Posterior vena cava (tissue), 2 donors: Measurements from ENCODE around the gene NDST1. TPM values are rescaled to one million over a fixed set of nuclear protein-coding genes. Genes with fewer than 3 reads are reported as not detected.

ENCODE experiments used
- DNase-seq: peaks from one replicate; pipeline ENCODE4 v3.0.0-alpha.2; 2020; ENCODE audit warnings: low spot score
- intact Hi-C, 2 donors: fragments of 100-400 bp; cut with DNase I; formaldehyde crosslinking; loops; one replicate each; pipeline versions ENCODE4 v1.14.1 to v1.14.2; 2022 to 2023
- total RNA-seq, 2 donors: library from RNA; stranded (reverse); fragmentation: NEBNext Ultra II Directional; extraction: Animal tissue kit (Norgen Biotek cat#: 25700); gene quantifications; one replicate each; pipeline ENCODE4 v1.2.1, GENCODE V29; 2021
- donor health status: DM: yes; HTN: yes; CAD: no.
- donor health status: DM: yes; HTN: yes; CAD: no.

NDST1 gene
- total RNA-seq, 2 donors from 2014 or later: 57.9 to 68.8 TPM

DNA sequence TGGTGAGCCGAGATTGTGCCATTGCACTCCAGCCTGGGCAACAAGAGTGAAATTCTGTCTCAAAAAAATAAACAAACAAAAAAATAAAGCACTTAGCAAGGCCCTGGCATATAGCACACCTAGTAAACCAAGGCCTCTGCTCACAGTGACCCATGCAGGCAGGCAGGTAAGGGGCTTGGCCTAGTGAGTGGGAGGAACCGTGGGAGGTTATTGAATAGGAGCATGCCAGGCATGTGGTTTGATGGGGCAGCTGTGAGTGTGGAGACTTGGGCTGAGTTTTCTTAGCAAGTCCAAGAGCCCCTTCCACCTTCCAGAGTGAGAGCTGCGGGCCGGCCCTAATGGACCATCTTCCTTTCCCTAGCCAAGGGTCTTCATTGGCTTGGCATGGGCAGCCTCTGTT, 4.5 kb upstream of the NDST1 start:
- intact Hi-C loops: no loop called here
- DNase-seq: no peak

DNA sequence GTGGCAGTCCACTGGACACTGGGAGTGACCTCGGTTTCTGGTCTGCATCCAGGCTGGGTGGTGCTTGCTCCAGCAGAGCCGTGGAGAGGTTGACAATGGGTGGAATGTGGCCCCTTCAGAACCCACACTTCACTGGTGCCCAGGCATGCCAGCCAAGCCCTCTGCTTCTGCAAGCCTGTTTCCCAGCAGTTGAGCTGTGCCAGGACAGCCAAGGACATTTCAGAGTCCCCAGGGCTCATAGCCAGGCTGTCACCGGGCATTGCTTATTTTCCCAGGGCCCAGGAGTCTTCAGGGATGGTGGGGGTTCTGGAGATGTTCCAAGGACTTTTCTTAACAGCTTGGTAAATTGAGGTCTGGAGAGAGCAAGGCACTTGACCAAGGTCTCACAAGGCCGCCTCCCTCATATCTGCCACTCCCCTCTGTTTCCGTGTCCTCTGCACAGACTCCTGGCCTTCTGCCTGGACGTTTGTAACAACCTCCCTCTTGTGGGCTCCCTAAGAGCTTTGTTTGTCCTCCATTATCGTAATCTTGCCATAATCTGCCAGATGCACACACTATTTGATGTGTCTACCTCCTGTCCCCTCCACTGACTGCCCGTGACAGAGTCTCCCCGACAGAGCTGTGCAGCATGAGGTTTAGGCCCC, 3.8 kb upstream of the NDST1 start:
- no peak for DNase-seq
- intact Hi-C loops: no loop called here

DNA sequence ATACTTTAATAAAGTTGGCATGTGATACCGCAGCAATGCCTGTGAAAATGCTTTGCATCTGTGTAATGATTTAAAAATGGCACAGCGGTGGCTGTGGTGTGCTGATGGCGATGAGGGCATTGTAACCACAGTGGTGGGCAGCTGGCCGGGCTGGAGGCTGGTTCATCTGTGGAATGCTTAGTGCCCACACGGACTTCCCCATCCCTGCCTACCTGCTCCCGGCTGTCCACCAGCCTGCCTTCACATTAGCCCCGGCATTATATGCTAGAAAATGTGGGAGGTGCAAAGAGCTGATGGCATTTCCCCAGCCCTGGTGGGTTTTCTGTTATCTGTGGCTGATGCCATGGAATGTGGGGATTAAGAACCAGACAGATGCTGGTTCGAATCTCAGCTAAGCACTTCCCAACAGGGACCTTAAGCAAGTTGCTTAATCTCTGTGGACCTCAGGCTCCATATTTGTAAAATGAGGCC, 2.9 kb upstream of the NDST1 start:
- no peak for DNase-seq
- intact Hi-C loops: no loop called here

DNA sequence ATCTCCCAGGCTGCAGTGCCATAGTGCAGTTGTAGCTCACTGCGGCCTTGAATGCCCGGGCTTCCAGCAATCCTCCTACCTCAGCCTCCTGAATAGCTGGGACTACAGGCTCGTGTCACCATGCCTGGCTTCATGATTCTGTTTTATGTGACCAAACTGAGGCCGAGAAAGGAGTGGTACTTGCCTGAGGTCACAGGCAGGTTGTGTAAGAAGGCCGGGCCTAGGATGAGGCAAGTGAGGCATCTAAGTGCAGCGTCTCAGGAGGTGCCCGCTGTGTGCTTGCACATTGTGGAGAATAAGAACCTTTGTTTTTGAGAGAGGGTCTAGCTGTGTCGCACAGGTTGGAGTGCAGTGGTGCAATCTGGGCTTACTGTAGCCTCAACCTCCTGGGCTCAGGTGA, 2.1 kb upstream of the NDST1 start:
- intact Hi-C loops: no loop called here
- no peak for DNase-seq

DNA sequence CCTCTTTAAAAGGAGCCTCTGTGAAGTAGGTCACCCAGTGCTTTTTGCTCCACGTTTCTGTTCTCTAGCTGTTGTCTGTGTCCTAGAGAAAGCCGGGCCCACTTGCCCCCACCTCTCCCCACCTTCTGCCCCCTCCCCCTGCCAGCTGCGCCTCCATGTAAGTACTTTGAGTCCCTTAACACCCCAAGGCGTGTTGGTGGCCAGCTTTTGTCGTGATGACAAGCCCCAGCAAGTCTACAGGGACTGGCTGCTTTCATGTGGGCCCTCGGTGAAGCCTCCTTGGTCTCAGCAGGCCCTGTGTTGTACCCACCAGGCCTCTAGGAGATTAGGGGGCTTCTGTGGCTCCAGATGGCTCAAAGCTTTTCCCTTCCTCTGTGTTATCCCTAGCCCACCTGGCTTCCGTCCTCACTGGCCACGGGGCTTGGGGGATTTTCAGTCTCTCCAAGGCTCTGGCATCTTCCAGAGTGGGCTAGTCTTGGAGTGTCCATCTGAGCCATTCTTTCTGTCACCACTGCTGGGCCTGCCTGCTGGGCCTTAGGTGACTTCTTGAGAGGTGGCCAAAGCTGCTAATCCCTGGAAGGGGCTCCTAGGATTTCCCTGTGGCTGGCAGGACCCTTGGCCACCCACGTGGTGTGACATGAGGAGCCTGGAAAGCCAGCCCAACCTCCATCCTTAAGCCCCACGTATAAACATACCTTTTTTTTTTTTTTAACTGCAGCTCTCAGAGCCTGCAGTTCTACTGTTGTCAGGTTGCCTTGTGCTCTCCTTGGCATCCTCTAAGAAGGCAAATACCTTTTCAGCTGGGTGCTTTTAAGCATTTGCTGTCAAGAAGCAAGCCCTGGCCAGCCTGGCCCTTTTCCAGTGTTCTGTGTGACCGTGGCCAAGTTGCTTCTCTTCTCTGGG, 1.1 kb upstream of the NDST1 start:
- DNase-seq: no peak
- intact Hi-C loops: no loop called here

DNA sequence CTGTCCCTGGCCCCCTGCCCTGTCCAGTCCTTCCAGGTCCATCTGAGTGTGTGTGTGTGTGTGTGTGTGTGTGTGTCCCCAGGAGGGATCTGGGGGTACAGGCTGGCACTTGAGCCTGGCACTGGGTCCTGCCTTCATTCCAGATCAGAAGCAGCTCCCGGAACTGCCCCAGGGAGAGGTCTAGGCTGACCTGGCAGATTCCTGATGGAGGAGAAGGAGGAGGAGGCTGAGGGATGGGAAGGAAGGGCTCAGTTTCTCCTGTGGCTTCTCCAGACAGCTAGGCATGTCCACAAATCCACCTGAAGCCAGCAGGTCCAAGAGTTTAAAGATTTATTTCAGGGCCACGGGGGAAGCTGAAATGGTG, 328 bp downstream of the NDST1 start:
- no peak for DNase-seq
- intact Hi-C loops: no loop called here

DNA sequence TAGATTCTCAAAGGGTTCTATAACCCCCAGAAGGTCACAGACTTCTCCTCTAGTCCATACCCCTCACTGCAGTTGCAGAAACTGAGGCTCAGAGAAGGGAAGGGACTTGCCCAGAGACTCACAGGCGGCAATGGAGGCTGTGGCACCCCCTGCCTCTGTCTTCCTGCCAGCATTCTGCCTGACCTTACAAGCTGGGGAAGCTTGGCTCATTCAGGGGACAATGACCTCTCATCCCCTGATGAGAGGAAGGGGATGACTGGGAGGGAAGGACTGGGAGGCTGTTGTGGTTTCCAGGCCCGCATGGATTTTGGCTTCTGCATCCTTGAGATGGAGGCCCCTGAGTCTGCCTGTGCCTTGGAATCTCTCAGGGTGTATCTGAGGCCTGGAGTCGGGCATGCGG, 897 bp downstream of the NDST1 start:
- no peak for DNase-seq

DNA sequence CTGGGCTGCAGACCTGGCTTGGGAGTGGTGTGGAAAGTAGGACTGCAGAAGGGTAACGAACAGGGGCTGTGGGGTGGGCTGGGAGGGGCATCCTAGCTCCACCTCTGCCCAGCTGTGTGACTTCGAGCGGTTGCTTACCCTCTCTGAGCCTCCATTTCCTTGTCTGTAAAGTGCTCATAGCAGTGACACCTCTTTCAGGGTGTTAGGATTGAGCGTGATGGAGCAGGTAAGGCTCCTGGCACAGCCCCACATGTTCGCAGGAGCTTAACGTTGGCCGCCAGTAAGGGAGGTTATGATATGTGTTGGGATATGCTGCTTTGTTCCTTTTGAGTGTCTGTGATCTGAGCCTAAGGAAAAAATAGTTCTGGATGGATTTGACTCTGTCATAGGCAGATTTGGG, 2.1 kb downstream of the NDST1 start:
- DNase-seq: no peak
- intact Hi-C loops: no loop called here

More for the DNA sequence above, 897 bp downstream of the NDST1 start:
- intact Hi-C loops: no loop called here

DNA sequence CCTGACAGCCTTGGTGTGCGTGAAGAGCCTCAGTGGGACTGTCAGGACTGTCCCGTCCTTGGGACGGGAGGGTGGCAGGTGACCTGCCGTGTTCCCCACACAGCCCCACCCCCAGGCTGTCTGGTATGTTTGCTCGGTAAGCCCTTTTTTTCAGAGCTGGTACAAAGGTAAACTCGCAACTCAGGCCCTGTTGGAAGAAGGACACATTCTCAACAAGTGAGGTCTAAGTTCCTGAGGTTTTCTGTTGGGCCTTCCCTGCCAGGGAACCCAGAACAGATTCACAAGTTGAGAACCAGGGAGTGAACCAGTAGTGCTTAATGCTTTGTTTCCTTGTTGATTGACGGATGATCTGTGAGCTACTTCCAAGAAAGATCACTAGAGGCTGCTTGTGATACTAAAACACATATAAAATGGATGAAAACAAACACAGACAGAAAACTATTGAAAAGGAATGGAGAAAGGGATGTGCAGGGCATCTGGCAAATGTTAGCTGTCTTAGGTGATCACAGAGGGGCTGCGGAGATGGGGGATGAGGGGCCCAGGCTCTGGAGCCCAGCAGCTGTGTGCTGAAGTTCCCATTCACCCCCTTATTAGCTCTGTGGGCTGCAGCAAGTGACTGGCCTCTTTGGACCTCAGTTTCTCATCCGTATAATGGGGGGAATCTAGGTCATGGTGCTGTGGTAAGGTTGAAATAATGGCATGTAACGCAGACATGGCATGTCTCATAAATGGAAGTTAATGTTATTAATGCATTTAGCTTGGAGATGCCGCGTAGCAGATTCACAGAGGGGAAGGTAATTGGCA, 2.7 kb downstream of the NDST1 start:
- DNase-seq: no peak
- intact Hi-C loops: no loop called here

DNA sequence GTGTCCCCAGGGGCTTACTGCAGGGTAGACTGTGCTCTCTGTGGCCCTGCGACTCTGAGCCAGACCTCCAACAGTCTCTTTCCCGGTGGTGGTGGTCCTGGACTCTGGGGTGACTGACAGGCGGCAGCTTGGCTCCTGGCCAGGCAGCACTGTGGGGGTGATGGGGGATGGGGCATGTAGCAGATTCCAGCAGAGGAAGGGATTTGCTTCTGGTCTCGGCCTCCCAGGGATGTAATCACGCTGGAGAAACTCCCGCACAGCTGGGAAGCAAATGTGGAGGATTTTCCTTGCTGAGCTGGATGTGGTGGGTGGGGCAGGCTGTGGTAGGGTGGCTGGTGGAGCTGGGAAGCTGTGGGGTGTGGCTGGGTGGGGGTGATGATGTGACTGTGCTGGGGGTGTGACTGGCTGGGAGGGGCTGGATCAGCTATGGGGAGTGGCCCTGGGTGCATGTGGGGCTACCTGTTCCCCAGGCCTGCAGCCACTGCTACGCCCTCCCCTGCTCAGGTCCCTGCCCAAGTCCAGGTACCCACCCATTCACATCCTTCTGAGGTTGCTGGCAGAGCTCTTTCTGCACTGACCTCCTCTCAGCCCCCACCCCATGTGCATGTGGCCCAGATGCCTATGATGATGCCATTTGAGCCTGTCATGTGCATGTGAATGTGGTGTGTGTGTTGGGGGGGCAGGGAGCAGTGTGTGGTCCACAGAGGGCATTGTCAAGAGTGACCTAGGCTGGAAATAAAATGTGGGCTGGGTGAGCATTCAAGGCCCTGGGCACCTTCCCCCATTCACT, 3.8 kb downstream of the NDST1 start:
- DNase-seq: peak; percentile 89
- intact Hi-C loops: no loop called here

DNA sequence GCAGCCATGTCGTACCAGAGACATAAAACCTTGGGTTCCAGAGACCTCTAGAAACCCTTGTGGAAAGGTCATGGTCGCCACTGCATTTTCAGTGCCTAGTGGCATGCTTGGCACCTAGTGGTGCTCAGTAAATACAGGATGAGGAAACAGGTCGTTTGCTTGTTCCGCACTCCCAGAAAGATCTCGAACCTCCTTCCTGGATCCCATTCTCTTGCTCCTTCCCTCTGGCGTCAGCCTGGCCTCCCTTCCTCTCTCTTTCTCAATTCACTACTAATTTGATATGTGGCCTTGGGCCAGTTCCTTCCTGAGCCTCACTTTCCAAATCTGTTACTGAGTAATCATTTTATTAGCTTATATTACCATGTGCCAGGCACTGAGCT, 4.4 kb downstream of the NDST1 start:
- no peak for DNase-seq
- intact Hi-C loops: no loop called here

DNA sequence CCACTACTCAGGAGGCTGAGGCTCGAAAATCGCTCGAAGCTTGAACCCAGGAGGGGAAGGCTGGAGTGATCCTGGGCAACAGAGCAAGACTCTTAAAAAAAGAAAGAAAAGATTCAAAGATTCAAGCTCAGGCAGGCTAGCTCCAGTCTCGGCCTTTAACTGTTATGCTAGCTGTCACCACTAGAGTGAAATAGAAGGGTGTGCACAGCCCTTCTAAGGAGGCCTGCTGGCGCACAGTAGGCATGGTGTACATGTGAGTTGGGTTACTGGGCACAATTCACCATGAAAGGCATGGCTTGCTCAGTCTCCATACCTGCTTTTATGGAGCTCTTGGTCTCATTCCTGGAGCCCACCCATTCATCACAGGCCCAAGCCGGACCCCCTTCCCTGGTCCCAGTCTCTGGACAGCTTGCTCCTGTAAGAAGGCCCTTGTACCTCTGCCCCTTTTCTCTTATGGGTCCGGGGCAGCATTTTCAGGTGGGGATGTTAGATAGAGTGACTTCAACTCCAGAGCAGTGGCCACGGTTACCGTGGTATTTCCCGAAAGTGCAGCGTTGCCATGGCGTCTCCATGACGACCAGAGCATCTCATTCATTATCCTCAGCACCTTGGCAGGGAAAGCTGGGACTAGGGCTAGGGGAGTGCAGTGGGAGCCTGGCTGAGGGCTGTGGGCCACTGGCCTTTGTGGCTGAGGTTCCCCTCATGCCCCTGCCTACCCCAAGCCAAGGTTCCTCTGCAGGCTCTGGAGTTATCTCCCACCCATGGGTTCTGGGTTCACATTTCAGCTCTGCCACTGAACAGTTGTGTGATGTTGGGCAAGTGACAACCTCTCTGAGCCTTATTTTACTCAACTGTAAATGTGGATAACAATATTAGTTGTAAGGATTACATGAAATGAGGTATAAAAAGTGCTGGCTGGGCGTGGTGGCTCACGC, 5.7 kb downstream of the NDST1 start:
- DNase-seq: no peak
- intact Hi-C loops: no loop called here

DNA sequence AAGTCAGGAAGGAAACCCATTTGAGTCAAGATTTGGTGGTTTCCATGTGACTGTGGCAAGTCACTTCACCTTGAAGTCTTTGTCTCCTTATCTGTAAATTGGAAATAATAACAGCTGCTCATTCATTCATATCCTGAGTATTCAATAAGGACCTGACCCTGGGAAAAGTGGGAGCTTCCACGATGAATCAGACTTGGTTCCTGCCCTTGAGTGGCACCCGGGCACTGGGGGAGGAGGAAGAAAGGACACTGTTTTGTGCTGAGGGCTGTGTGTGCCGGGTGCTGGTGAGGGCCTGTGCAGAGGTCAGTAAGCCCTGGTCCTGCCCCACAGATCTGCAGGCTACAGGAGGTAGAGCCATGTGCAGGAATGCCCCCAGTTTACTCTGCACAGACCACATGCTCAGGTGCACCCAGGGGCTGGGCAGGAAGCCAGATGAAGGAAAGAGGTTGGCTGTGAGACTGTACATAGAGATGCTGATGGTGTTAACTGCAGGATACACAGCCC, 6.8 kb downstream of the NDST1 start:
- intact Hi-C loops: no loop called here
- DNase-seq: no peak

DNA sequence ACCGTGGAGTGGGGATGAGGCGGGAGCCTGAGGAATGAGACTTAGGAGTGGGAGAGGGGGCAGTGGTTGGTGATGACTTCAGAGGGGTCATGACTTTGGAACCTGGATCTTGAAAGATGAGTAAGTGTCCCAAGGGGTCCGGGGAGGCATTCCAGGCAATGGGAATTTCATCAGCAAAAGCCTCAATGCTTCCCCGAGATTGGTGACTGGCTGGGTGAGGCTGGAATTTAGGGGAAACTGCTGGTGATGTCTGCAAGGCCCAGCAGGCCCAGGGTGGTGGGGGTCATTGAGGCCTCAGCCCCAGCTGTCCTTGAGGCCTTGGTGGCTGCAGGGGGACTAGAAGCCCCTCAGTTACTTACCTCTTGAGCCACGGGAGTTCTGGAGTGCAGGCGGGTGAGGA, 7.5 kb downstream of the NDST1 start:
- peak; percentile 91 for DNase-seq

DNA sequence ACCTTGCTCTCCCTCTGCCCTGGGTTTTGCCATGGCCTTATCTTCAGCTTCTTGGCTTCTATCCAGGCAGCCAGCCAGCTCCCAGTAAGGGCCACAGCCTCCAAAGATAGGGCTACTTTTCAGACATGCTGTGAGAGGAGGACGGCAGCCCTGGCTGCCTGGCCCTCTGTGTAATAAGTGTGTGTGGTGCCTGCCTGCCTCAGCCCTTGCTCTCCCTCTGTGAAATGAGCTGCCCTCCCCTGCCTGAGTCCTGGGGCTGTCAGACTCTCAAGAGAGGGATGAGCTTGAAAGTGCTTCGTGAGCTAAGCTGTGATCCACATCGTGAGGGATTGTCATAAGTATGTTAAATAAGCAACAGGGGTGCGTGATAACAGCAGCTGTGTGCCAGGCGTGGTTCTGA, 8.1 kb downstream of the NDST1 start:
- intact Hi-C loops: no loop called here
- DNase-seq: no peak

More for the DNA sequence above, 7.5 kb downstream of the NDST1 start:
- intact Hi-C loops: no loop called here

DNA sequence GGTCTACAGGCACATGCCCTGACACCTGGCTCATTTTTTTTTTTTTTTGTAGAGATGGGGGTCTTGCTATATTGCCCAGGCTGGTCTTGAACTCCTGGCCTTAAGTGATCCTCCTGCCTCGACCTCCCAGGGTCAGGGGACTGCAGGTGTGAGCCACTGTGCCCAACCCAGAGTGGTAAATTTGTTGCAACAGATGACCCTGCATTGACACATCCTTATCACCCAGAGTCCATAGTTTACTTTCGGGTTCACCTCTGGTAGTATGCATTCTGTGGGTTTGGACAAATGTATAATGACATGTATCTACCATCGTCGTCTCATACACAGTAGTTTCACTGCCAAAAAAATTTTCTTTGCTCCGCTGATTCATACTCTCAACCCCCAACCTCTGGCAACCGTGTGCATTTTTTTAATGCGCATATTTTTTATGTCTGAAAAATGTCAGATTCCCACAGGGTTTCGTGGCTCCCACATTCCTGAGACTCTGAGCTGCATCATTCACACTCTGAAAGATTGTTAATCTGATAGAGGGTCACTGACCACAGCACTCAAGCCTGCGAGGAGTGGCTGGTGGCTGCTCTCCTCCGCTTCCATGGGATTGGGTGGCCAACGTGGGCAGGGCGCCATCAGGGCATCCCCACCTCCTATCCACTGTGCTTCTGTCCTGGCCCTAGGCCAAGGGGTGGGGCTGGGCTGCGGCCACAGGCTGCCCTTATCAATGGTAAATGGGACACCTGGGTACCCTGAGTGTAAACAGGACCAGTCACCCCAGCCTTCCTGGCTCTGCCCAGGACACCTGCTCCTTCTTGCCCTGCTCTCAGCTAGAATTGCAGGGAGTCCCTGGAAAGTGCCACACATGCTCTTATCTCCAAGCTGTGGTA, 9.6 kb downstream of the NDST1 start:
- intact Hi-C loops: no loop called here
- DNase-seq: peak; percentile 88
